Measurements from ENCODE around the gene PDE5A. TPM values are rescaled to one million over a fixed set of nuclear protein-coding genes. Genes with fewer than 3 reads are reported as not detected.
"Not testable (repeated sequence)": the region's sequence is repeated elsewhere in the genome, so short reads cannot be mapped to it uniquely, and the experiment has no call there.

Gene PDE5A
- total RNA-seq, 2 experiments from 2014 or later = not detected

GRCh38 chr4:119656342-119656741 lies 27.7 kb upstream of the PDE5A start:
- no peaks in the 10 kb centered on the region for H3K9me3 Mint-ChIP-seq
- H3K27me3 Mint-ChIP-seq = peaks cover 4% of the 10 kb centered on the region
- H3K4me1 Mint-ChIP-seq = no peaks in the 10 kb centered on the region

DNA sequence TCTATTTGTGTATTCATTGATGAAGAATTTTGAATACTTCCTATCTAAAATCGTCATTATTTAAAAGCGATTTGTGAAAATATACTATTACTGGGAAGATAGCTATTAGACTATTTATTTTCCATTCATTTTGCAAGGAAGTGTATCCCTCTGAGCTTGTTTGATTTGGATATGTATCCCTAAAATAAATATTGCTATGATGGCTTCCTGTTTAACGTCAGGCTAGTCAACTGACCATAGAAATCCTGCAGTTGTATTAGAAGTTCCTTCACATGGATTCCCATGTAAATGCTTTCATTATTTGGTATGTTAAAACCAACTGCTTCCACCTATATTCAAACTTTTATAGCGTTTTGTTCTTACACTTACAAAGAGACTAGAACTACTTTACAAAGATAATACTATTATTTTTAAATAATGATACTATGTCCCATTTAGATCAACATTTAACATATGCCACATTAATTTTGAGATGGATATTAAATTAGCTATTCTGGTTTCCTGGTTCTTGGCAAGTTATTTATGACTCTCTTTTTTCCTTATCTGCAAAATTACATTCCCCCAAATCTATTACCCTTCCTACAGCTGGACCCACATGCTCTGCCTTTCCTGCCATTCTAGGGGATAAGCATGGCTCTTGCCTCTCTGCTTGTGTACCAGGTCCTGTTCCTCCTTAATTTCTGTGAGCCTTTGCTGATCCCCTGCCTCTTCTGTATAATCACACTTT lies 26.7 kb upstream of the PDE5A start:
- Mint-ChIP-seq H3K9me3 (no peaks in the 10 kb centered on the region), H3K36me3 (no peaks in the 10 kb centered on the region), H3K4me3 (no peak overlapping the region), H3K4me1 (no peaks in the 10 kb centered on the region), H3K27ac (no peak overlapping the region), H3K27me3 (no peaks in the 10 kb centered on the region)
- DNase-seq = no peak

More at GRCh38 chr4:119656342-119656741, 27.7 kb upstream of the PDE5A start:
- Mint-ChIP-seq H3K36me3 (no peaks in the 10 kb centered on the region), H3K27ac (no peak overlapping the region), H3K4me3 (no peak overlapping the region)
- no peak for DNase-seq

DNA sequence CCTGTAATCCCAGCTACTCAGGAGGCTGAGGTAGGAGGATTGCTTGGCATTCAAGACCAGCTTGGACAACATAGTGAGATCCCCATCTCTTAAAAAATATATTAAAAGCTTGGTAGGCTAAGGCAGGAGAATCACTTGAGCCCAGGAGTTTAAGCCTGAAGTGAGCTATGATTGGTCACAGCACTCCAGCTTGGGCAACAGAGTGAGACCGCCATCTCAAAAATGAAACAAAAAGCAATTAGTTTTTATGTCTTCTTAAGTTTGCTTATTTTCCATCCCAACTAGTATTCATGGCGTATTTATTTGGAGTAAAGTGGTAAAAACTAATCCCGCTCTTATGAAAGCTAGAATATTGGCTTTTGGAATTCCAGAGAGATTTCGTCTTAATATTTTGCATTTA lies 25.4 kb upstream of the PDE5A start:
- Mint-ChIP-seq H3K4me1 (no peaks in the 10 kb centered on the region), H3K36me3 (no peaks in the 10 kb centered on the region), H3K9me3 (no peaks in the 10 kb centered on the region), H3K27ac (no peak overlapping the region), H3K27me3 (no peaks in the 10 kb centered on the region), H3K4me3 (no peak overlapping the region)
- DNase-seq = no peak

DNA sequence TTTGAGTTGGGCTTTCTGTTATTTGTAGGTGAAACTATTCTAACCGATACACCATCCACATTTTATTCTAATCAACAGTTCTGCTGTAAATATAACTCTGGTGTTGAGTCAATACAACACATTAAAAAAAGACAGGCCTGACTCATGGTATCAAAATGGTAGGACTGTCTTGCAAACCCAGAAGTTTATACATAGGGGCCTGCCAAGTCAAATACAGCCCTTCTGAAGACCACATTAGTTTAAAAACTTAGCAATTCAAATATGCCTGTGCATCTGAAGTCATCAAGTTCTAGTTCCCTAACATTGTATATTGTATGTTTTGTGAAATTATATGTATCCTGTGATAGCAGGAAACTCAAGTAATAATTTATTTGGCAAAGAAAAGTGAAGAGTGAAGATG lies 24.4 kb upstream of the PDE5A start:
- H3K4me3 Mint-ChIP-seq = no peak overlapping the region
- H3K4me1 Mint-ChIP-seq = no peaks in the 10 kb centered on the region
- H3K27me3 Mint-ChIP-seq = no peaks in the 10 kb centered on the region
- DNase-seq = no peak
- no peak overlapping the region for H3K27ac Mint-ChIP-seq
- no peaks in the 10 kb centered on the region for H3K9me3 Mint-ChIP-seq
- no peaks in the 10 kb centered on the region for H3K36me3 Mint-ChIP-seq

- Mint-ChIP-seq H3K36me3 (no peaks in the 10 kb centered on the region), H3K4me3 (no peak overlapping the region), H3K27me3 (peaks cover 6% of the 10 kb centered on the region), H3K27ac (no peak overlapping the region), H3K9me3 (no peaks in the 10 kb centered on the region), H3K4me1 (no peaks in the 10 kb centered on the region)
- no peak for DNase-seq
Observed at GRCh38 chr4:119648398-119648797, 19.8 kb upstream of the PDE5A start.

GRCh38 chr4:119647558-119647957 lies 19.0 kb upstream of the PDE5A start:
- DNase-seq = no peak
- H3K36me3 Mint-ChIP-seq = no peaks in the 10 kb centered on the region

DNA sequence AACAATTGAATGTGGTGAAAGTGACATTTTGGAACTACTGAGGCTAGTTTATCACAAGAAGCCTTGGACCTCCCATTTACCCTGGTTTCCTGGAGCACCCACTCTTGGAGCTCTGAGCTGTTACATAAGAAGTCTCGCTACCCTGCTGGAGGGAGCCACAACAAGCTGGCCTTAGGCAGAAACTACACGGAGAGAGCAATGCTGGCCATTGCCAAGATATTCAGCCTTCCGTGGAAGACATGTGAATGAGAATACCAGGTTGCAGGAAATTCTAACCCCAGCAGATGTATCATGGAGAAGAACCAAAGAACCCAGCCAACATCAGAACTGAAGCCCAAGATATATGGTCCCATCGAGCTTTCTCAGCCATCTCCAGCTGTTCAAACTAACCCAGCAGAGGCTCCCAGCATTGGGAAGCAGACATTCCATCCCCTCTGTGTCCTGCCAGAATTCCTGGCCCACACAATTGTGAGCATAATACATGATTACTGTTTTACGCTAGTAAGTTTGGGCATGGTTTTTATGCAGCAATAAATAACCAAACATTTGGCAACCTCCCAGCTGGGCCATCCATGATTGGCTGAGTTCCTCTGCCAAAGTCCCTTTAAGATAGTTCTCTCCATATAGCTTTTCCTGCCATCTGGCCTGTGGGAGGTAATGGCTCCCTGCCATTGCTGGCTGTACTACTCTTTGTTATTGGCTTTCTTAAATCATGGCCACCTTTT lies 17.9 kb upstream of the PDE5A start:
- no peak for DNase-seq
- Mint-ChIP-seq H3K4me1 (no peaks in the 10 kb centered on the region), H3K36me3 (no peaks in the 10 kb centered on the region), H3K27ac (no peak overlapping the region), H3K4me3 (no peak overlapping the region), H3K9me3 (no peaks in the 10 kb centered on the region), H3K27me3 (peaks cover 6% of the 10 kb centered on the region)

More at GRCh38 chr4:119647558-119647957, 19.0 kb upstream of the PDE5A start:
- Mint-ChIP-seq H3K9me3 (no peaks in the 10 kb centered on the region), H3K27ac (no peak overlapping the region), H3K4me1 (no peaks in the 10 kb centered on the region), H3K27me3 (peaks cover 6% of the 10 kb centered on the region), H3K4me3 (no peak overlapping the region)

DNA sequence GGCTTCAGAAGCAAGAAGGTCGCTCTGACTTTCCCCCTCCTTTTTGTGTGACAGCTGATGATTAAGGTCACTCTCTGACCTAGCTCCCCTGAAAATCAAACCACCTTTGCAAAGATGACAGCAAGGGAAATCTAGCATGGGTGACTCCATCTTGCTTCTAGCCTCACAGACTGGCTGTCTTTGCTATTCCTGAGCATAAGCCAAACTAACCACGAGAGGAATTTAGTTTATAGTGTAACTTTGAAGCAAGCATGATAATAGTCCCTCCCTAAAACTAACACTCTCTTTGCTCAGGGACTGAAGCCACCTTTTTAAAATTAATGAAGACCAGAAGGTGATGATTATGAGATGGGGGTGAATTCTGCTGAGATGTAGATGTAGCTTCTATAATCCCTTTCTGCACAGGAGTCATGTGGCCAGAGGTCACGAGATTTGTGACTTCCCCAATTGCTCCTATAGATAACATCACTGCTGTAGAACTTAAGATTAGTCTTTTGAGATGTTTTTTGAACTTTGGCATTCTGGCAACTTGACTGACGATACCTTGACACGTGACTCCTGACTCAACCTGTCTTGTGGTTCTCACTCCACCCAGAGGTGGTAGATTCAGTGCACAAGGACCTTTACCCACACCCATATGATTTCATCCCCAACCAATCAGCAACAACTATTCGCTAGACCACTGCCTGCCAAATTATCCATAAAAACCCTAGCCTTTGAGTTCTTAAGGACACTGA lies 14.9 kb upstream of the PDE5A start:
- H3K4me1 Mint-ChIP-seq = no peaks in the 10 kb centered on the region
- H3K27me3 Mint-ChIP-seq = peaks cover 6% of the 10 kb centered on the region
- no peaks in the 10 kb centered on the region for H3K9me3 Mint-ChIP-seq
- no peak overlapping the region for H3K27ac Mint-ChIP-seq
- no peak overlapping the region for H3K4me3 Mint-ChIP-seq
- DNase-seq = no peak
- no peaks in the 10 kb centered on the region for H3K36me3 Mint-ChIP-seq

DNA sequence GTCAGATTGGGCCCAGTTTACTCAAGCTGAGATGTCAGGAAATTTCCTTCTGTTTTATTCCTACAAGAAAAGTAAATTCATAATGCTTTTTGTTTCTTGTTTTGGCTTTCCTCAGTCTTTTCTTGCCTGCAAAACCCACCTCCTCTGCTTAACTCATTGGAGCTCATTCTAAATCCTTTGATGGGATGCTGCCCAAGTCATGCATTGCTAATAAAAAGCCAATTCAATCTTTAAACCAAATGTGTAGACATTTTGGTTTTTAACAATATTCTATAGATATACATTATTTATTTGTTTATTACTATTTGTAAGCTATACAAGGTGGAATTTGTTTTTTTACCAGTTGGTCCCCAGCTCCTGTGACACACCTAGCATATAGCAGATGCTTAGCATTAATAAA lies 13.2 kb upstream of the PDE5A start:
- no peak overlapping the region for H3K4me3 Mint-ChIP-seq
- DNase-seq = no peak
- H3K27me3 Mint-ChIP-seq = peaks cover 7% of the 10 kb centered on the region
- no peaks in the 10 kb centered on the region for H3K36me3 Mint-ChIP-seq
- no peaks in the 10 kb centered on the region for H3K4me1 Mint-ChIP-seq
- no peak overlapping the region for H3K27ac Mint-ChIP-seq
- no peaks in the 10 kb centered on the region for H3K9me3 Mint-ChIP-seq

DNA sequence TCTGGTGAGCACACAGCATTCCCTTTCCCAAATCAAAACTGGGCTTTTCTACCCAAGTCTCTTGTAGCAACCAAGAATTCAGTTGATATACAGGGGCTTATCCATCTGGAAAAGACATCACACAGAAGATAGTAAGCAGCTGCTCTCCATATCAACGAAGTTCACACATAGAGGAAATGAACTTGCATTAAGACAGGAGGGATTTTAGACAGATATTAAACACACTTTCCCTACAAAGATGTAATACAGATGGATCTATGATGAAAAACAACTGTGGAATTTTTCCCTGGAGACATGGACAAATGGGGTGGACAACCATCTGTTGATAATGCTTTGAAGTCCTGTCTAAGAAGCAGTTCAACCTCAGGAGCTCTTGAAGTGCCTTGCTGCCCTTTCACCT lies 9.8 kb upstream of the PDE5A start:
- H3K9me3 Mint-ChIP-seq = no peaks in the 10 kb centered on the region

DNA sequence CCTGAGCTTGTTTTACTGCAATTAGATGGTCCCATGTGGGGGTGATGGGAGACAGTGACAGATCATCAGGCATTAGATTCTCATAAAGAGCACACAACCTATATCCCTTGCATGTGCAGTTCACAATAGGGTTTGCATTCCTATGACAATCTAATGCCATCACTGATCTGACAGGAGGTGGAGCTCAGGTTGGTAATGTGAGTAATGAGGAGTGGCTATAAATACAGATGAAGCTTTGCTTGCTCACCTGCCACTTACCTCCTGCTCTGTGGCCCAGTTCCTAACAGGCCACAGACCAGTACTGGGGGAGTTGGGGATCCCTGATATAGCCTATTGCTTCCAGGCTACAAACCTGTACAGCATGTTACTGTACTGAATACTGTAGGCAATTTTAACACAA lies 8.2 kb upstream of the PDE5A start:
- not testable (repeated sequence) for DNase-seq, H3K9me3 Mint-ChIP-seq, H3K4me3 Mint-ChIP-seq, H3K4me1 Mint-ChIP-seq, H3K27ac Mint-ChIP-seq, H3K36me3 Mint-ChIP-seq
- peaks cover 11% of the 10 kb centered on the region for H3K27me3 Mint-ChIP-seq

More for the DNA sequence above, 9.8 kb upstream of the PDE5A start:
- peaks cover 11% of the 10 kb centered on the region for H3K27me3 Mint-ChIP-seq
- no peak overlapping the region for H3K4me3 Mint-ChIP-seq
- no peaks in the 10 kb centered on the region for H3K4me1 Mint-ChIP-seq
- no peak overlapping the region for H3K27ac Mint-ChIP-seq
- H3K36me3 Mint-ChIP-seq = no peaks in the 10 kb centered on the region
- no peak for DNase-seq

- Mint-ChIP-seq H3K27me3 (peaks cover 27% of the 10 kb centered on the region), H3K36me3 (no peaks in the 10 kb centered on the region), H3K4me3 (no peak overlapping the region), H3K9me3 (no peaks in the 10 kb centered on the region), H3K4me1 (peaks cover 14% of the 10 kb centered on the region), H3K27ac (no peak overlapping the region)
- no peak for DNase-seq
Observed at GRCh38 chr4:119632216-119632615, 3.6 kb upstream of the PDE5A start.

GRCh38 chr4:119629142-119629471 lies 503 bp upstream of the PDE5A start:
- Mint-ChIP-seq H3K4me3 (peak overlapping the region; percentile 76), H3K36me3 (no peaks in the 10 kb centered on the region), H3K27me3 (peaks cover 27% of the 10 kb centered on the region), H3K27ac (no peak overlapping the region), H3K4me1 (peaks cover 18% of the 10 kb centered on the region), H3K9me3 (no peaks in the 10 kb centered on the region)
- no peak for DNase-seq

GRCh38 chr4:119627267-119628255 lies 1.0 kb downstream of the PDE5A start:
- DNase-seq = peak; percentile 76
- H3K4me1 Mint-ChIP-seq = peaks cover 18% of the 10 kb centered on the region
- H3K9me3 Mint-ChIP-seq = no peaks in the 10 kb centered on the region
- peaks cover 27% of the 10 kb centered on the region for H3K27me3 Mint-ChIP-seq
- H3K4me3 Mint-ChIP-seq = peak overlapping the region; percentile 77
- no peak overlapping the region for H3K27ac Mint-ChIP-seq
- H3K36me3 Mint-ChIP-seq = no peaks in the 10 kb centered on the region

DNA sequence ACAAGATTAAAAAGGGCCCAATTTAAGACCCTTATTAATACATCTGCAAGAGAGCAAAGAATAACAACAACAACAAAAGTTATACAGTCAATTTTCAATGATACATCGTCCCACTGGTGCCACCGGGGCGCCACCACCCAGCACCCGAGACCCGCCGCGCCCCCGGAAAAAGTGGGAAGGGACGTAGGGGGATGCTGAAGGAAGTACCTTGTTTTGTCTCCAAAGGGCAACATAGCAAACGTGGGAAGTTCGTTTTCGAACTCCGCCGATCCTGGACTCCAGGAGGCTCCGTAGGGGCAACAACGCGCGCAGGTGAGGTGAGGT lies 1.7 kb downstream of the PDE5A start:
- peaks cover 27% of the 10 kb centered on the region for H3K27me3 Mint-ChIP-seq
- H3K9me3 Mint-ChIP-seq = no peaks in the 10 kb centered on the region
- H3K36me3 Mint-ChIP-seq = no peaks in the 10 kb centered on the region
- H3K4me3 Mint-ChIP-seq = peak overlapping the region; percentile 77
- no peak for DNase-seq
- H3K27ac Mint-ChIP-seq = no peak overlapping the region
- peaks cover 18% of the 10 kb centered on the region for H3K4me1 Mint-ChIP-seq
